ENCODE results near the gene TJP2.
A peak's percentile ranks its signal among the peaks of the same experiment; 100 is the strongest.

Gene TJP2

GRCh38 chr9:69173891-69174615, at the start of gene TJP2:
Gene TJP2, plus strand, starts transcription at chr9:69174277. Its CDS starts 96 bp downstream, at chr9:69174373.
- DNase-seq = peak; percentile 83

- DNase-seq = peak; percentile 52
Observed at GRCh38 chr9:69130456-69131441, 43.3 kb upstream of the TJP2 start.

- DNase-seq = peak; percentile 31
Observed at GRCh38 chr9:69131682-69132081, 42.4 kb upstream of the TJP2 start.

GRCh38 chr9:69132361-69132760, 41.7 kb upstream of the TJP2 start:
- no peak for DNase-seq

- no peak for DNase-seq
Observed at GRCh38 chr9:69134412-69134811, 39.7 kb upstream of the TJP2 start.

- no peak for DNase-seq
Observed at GRCh38 chr9:69136185-69136584, 37.9 kb upstream of the TJP2 start.

GRCh38 chr9:69136779-69137178, 37.3 kb upstream of the TJP2 start:
- no peak for DNase-seq

- no peak for DNase-seq
Observed at GRCh38 chr9:69137311-69137710, 36.8 kb upstream of the TJP2 start.

- no peak for DNase-seq
Observed at GRCh38 chr9:69139596-69139995, 34.5 kb upstream of the TJP2 start.

- DNase-seq = no peak
Observed at GRCh38 chr9:69140123-69140735, 33.8 kb upstream of the TJP2 start.

GRCh38 chr9:69141851-69142250, 32.2 kb upstream of the TJP2 start:
- DNase-seq = no peak

- DNase-seq = no peak
Observed at GRCh38 chr9:69143291-69143690, 30.8 kb upstream of the TJP2 start.

GRCh38 chr9:69145144-69145715, 28.8 kb upstream of the TJP2 start:
- DNase-seq = peak; percentile 21

- DNase-seq = no peak
Observed at GRCh38 chr9:69147041-69147834, 26.8 kb upstream of the TJP2 start.

- no peak for DNase-seq
Observed at GRCh38 chr9:69149321-69149807, 24.7 kb upstream of the TJP2 start.

- no peak for DNase-seq
Observed at GRCh38 chr9:69151506-69151905, 22.6 kb upstream of the TJP2 start.

GRCh38 chr9:69153707-69154521, 20.2 kb upstream of the TJP2 start:
- DNase-seq = peak; percentile 13

GRCh38 chr9:69155341-69156030, 18.6 kb upstream of the TJP2 start:
- no peak for DNase-seq

- no peak for DNase-seq
Observed at GRCh38 chr9:69157751-69158466, 16.2 kb upstream of the TJP2 start.

- DNase-seq = no peak
Observed at GRCh38 chr9:69158471-69158870, 15.6 kb upstream of the TJP2 start.

Measured in eye (tissue), 1 donor.